Measurements from ENCODE around the gene INS. TPM values are rescaled to one million over a fixed set of nuclear protein-coding genes. Genes with fewer than 3 reads are reported as not detected.

Gene INS
- total and polyA plus RNA-seq, 10 of the 15 experiments (the other 5 are each of a cell fraction or from before 2014, with no cell fraction given): not detected

DNA sequence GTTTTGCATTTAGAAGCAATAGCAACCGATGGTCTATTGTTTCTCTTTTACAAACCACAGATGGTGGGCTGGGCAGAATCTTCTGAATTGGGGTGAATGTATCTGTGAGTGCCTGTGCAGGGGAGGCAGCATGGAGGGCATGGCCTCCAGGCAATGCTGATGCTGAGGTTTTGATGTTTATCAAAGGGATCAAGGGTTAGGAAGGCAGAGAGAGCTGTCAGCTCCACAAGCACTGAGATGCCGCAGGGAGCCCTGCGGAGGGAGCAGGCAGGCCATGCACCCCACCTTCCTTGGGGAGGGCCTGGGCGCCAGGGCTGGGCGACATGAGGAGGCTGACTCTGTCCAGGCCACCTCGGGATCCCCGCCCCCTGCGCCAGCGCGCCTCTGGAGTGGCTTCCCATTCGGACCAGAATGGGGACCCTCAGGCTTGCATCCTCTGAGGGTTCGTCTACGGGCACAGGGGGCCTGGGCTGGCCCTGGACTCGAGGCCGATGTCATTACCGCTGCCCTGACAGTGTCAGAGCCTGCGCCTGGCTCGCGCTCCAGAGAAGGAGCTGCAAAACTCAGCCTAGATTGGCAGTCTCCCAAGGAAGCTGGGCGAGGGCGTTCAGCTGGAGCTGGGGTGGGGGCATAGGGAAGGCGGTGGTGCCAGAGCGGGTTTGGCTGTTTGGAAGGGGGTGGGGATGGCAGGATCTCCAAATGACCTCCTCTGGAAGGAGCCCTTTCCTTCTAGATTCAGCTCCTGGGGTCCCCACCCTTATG lies 24.5 kb upstream of the INS start:
- ChIA-PET POLR2A (no interaction called here), CTCF (no interaction called here), RAD21 (ENCODE audit: unreplicated experiment) (no interaction called here), SMC1A (ENCODE audit: uncharacterized antibody, unreplicated experiment) (no interaction called here)
- Histone ChIP-seq H2AFZ (ENCODE audit: control insufficient read depth, low read depth, low read length) (no peak overlapping the region), H3K4me2 (ENCODE audit: control insufficient read depth, insufficient read depth) (no peak overlapping the region), H3K79me2 (ENCODE audit: control insufficient read depth, insufficient read depth, low read length) (no peaks in the 10 kb centered on the region), H3K9ac (ENCODE audit: control insufficient read depth, insufficient read depth, low read length) (no peak overlapping the region), H4K20me1 (ENCODE audit: control insufficient read depth, insufficient read depth) (no peaks in the 10 kb centered on the region), H3K9me3 (replicated peaks; ENCODE audit: control insufficient read depth, insufficient read depth, low read length) (no peaks in the 10 kb centered on the region), H3K27me3 (replicated peaks in 1 of 2; ENCODE audit: control insufficient read depth in 2 of 2, insufficient read depth in 2 of 2, low read length in 1 of 2) (no peaks in the 10 kb centered on the region), H3K36me3 (ENCODE audit: control insufficient read depth in 2 of 2, insufficient read depth in 2 of 2, low read length in 1 of 2) (no peaks in the 10 kb centered on the region), H3K4me1 (ENCODE audit: control insufficient read depth, insufficient read depth, low read length) (no peaks in the 10 kb centered on the region), H3K27ac (ENCODE audit: control insufficient read depth, insufficient read depth) (no peak overlapping the region), H3K4me3 (no peak overlapping the region)
- ATAC-seq: no peak
- WGBS (ENCODE audit: insufficient coverage, insufficient replicate concordance, low lambda C conversion rate, missing lambda C conversion rate): 39% methylated on average over 23 of the region's 23 CpGs
- TF ChIP-seq BHLHE40 (IDR thresholded peaks at IDR 0.05; ENCODE audit: borderline replicate concordance in 1 of 2, low read depth in 2 of 2, low read length in 1 of 2) (no peak), IKZF2 (IDR thresholded peaks at IDR 0.05) (no peak), ZZZ3 (IDR thresholded peaks at IDR 0.05; ENCODE audit: control insufficient read depth, insufficient read length, low read depth) (no peak), POLR2AphosphoS2 (IDR thresholded peaks at IDR 0.05; ENCODE audit: low read depth, low read length) (no peak), POLR2A (IDR thresholded peaks at IDR 0.05; ENCODE audit: low read depth, low read length) (no peak), HCFC1 (IDR thresholded peaks at IDR 0.05; ENCODE audit: low read length) (no peak), RFX5 (IDR thresholded peaks at IDR 0.05; ENCODE audit: low read depth, low read length) (no peak), POU2F2 (IDR thresholded peaks at IDR 0.05; ENCODE audit: borderline replicate concordance, low read depth, low read length) (no peak), TCF3 (IDR thresholded peaks at IDR 0.05; ENCODE audit: borderline replicate concordance, insufficient read depth, low read depth, low read length) (no peak)
- TF ChIP-seq, protein P1, sequence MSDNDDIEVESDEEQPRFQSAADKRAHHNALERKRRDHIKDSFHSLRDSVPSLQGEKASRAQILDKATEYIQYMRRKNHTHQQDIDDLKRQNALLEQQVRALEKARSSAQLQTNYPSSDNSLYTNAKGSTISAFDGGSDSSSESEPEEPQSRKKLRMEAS (IDR thresholded peaks at IDR 0.05; ENCODE audit: low read depth, low read length): no peak
- BruUV-seq (replicated peaks): no TSS peak
- no peak for DNase-seq (ENCODE audit: low read depth, low spot score)
- FAIRE-seq: no peak
- in situ Hi-C loops (cut with MboI) (no loop called here), intact Hi-C loops (cut with micrococcal nuclease; ENCODE audit: unreplicated experiment) (no loop called here)
